Measurements from ENCODE around the gene ICAM3.

Gene ICAM3

GRCh38 chr19:10291554-10292205 lies 47.7 kb downstream of the ICAM3 start:
- DNase-seq (ENCODE audit: low spot score) = no peak

GRCh38 chr19:10290876-10291553 lies 48.4 kb downstream of the ICAM3 start:
- no peak for DNase-seq (ENCODE audit: low spot score)

- DNase-seq (ENCODE audit: low spot score) = no peak
Observed at GRCh38 chr19:10290357-10290875, 49.0 kb downstream of the ICAM3 start.

- no peak for DNase-seq (ENCODE audit: low spot score)
Observed at GRCh38 chr19:10289836-10290356, 49.5 kb downstream of the ICAM3 start, which contains the start of gene ICAM5. TSS of gene ICAM5 (plus strand) at chr19:10289952. CDS start at chr19:10290044, 92 bp downstream.

- DNase-seq (ENCODE audit: low spot score) = no peak
Observed at GRCh38 chr19:10289167-10289835, 50.1 kb downstream of the ICAM3 start.

GRCh38 chr19:10288662-10289166 lies 50.7 kb downstream of the ICAM3 start:
- DNase-seq (ENCODE audit: low spot score) = no peak

- no peak for DNase-seq (ENCODE audit: low spot score)
Observed at GRCh38 chr19:10286803-10287737, 52.4 kb downstream of the ICAM3 start, which contains the start of gene ICAM4. TSS of gene ICAM4 (plus strand) at chr19:10286955. CDS start at chr19:10287013, 58 bp downstream.

GRCh38 chr19:10285393-10285792 lies 54.0 kb downstream of the ICAM3 start:
- DNase-seq (ENCODE audit: low spot score) = no peak

- no peak for DNase-seq (ENCODE audit: low spot score)
Observed at GRCh38 chr19:10284960-10285278, 54.5 kb downstream of the ICAM3 start.

GRCh38 chr19:10284065-10284959 lies 55.1 kb downstream of the ICAM3 start:
- no peak for DNase-seq (ENCODE audit: low spot score)

All from kidney capillary endothelial cell (primary cell).